Tibial nerve (tissue), 4 donors: Measurements from ENCODE around the gene GBF1. TPM values are rescaled to one million over a fixed set of nuclear protein-coding genes. Genes with fewer than 3 reads are reported as not detected.
A peak's percentile ranks its signal among the peaks of the same experiment; 100 is the strongest.

ENCODE experiments used
- DNase-seq, 2 donors: peaks; one replicate each; pipeline ENCODE4 v3.0.0-alpha.2; 2019; ENCODE audit warnings: low spot score in 2 of 2
- H3K27ac ChIP-seq, 4 donors: fragments of 200-600 bp; sonication (generic) in 3 of 4; one replicate each; pipeline ENCODE4 v1.5.1; 2017 to 2019; ENCODE audit warnings: mild to moderate bottlenecking in 1 of 4
- H3K27me3 ChIP-seq, 2 donors: fragments of 200-600 bp; sonication (generic) in 1 of 2; one replicate each; pipeline versions ENCODE4 v1.5.1 to v1.6.0; 2017 to 2019
- H3K36me3 ChIP-seq, 3 donors: fragments of 200-600 bp; sonication (generic); one replicate each; pipeline ENCODE4 v1.5.1; 2018 to 2019
- H3K4me1 ChIP-seq, 4 donors: fragments of 200-600 bp; sonication (generic) in 3 of 4; one replicate each; pipeline ENCODE4 v1.5.1; 2017 to 2019
- H3K4me3 ChIP-seq, 4 donors: fragments of 200-600 bp; sonication (generic) in 3 of 4; one replicate each; pipeline ENCODE4 v1.5.1; 2017 to 2019; ENCODE audit warnings: mild to moderate bottlenecking in 1 of 4, moderate library complexity in 1 of 4
- H3K9me3 ChIP-seq, 4 donors: fragments of 200-600 bp; sonication (generic) in 3 of 4; one replicate each; pipeline ENCODE4 v1.5.1; 2017 to 2019
- EP300 ChIP-seq, 2 donors: sonication (generic); formaldehyde crosslinking; IDR thresholded peaks; one replicate each; pipeline ENCODE4 v1.6.1; 2017; ENCODE audit warnings: antibody characterized with exemption in 2 of 2, mild to moderate bottlenecking in 1 of 2
- POLR2A ChIP-seq, 2 donors: fragments of 450-650 bp; IDR thresholded peaks; one replicate each; pipeline ENCODE4 v1.6.1; 2017; ENCODE audit warnings: antibody characterized with exemption in 2 of 2, mild to moderate bottlenecking in 2 of 2, moderate library complexity in 2 of 2
- WGBS, 2 donors: methylation state at CpG; one replicate each; pipeline ENCODE4 v1.1.5; 2018; 5-methylcytosine and 5-hydroxymethylcytosine counted together
- total RNA-seq, 4 donors: library from RNA; depleted of rRNA; stranded (reverse); fragments of >200 nt; gene quantifications; one replicate each; pipeline ENCODE4 v1.1.0, GENCODE V29; 2016
- TF ChIP-seq, protein P1 (sequence below), 5 experiments: fragments of 200-600 bp in 3 of 5; fragments of 450-650 bp in 2 of 5; sonication (generic) in 3 of 5; IDR thresholded peaks; one replicate each; pipeline ENCODE4 v1.5.1; 2016 to 2019; ENCODE audit warnings: antibody characterized with exemption in 5 of 5, mild to moderate bottlenecking in 3 of 5, moderate library complexity in 2 of 5

Gene GBF1
- total RNA-seq, 4 donors from 2014 or later = 31.0 to 38.0 (median 36.1) TPM

DNA sequence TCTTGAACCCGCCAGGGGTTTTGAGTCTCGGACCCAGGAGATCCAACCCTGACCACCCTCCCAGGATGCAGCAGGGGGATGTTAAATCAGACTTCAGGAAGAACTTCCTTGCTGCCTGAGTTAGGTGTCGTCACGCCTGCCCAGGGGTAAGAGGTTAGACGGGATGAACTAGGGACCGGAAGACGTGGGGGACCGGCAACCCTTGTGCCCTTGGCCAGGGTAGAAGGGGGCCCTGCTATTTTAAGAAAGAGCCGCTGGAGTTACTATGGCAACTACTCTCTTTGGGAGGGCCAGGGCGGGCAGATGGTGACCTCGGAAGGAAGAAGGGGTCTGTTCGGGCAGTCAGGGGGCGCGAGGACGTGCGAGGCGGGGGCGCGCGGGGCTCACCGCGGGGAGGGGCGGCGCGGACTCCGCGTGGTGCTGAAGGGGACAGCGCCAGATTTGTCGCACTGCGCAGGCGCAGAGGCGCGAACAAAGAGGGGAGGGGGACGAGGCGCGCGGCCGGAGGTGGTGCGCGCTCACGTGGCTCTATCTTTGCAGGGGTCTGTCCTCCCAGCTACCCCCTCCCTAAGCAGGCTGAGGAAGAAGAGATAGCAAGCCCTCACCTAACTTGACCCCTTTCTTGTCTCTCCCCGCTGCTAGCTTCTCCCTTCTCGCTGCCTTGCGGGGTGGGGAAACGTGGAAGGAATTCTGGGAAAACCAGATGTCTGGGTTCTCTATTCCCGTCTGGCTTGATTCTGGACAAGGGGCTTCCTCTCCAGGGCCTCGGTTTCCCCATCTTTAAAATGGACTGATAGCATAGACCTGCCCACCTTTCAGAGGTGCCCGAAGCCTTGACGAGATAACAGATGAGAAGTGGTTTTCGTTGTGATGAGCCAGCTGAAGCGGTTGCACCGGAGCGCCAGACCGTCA lies 174.2 kb downstream of the GBF1 start:
- WGBS, 2 donors = 0 to 2% methylated on average over 53 to 54 of the region's 54 CpGs
- peak in 1 of 2 donors; percentile 30 for DNase-seq
- H3K36me3 ChIP-seq = peaks cover 0 to 15% (median 7%) of the 10 kb centered on the region in 3 donors
- H3K27ac ChIP-seq = peak overlapping the region in 1 of 4 donors; percentile 90
- H3K9me3 ChIP-seq = no peaks in the 10 kb centered on the region
- H3K4me1 ChIP-seq = peaks cover 0 to 46% (median 36%) of the 10 kb centered on the region in 4 donors
- H3K4me3 ChIP-seq = peak overlapping the region; percentile 67 to 99 (median 93)
- peaks cover 0 to 44% of the 10 kb centered on the region in 2 donors for H3K27me3 ChIP-seq
- TF ChIP-seq, protein P1, sequence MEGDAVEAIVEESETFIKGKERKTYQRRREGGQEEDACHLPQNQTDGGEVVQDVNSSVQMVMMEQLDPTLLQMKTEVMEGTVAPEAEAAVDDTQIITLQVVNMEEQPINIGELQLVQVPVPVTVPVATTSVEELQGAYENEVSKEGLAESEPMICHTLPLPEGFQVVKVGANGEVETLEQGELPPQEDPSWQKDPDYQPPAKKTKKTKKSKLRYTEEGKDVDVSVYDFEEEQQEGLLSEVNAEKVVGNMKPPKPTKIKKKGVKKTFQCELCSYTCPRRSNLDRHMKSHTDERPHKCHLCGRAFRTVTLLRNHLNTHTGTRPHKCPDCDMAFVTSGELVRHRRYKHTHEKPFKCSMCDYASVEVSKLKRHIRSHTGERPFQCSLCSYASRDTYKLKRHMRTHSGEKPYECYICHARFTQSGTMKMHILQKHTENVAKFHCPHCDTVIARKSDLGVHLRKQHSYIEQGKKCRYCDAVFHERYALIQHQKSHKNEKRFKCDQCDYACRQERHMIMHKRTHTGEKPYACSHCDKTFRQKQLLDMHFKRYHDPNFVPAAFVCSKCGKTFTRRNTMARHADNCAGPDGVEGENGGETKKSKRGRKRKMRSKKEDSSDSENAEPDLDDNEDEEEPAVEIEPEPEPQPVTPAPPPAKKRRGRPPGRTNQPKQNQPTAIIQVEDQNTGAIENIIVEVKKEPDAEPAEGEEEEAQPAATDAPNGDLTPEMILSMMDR (IDR thresholded peaks at IDR 0.05) = no peak
- no peak for TF ChIP-seq POLR2A (IDR thresholded peaks at IDR 0.05)
- TF ChIP-seq EP300 (IDR thresholded peaks at IDR 0.05) = no peak

DNA sequence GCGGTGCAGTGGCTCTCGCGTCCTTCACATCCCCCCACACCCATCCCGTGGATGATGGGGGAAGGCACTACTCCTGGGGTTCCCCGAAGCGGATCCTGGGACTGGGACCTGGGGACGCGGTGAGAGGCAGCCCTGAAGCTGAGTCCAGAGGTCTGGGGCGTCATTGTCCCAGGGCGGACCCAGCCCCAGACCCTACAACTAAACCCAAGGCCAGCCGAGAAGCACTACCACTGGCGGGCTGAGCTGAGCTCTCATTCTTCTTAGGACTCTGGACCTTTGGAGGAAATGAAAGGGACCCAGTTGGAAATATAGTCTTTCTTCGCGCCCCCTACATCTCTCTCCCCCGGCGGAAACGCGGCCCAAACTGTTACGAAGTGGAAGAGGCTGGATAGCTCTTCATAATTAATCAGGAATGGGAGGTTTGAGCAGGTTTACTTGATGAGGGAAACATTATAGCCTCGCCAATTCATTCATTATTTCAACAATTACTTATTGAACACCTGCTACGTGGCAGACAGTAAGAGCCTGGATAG lies 174.9 kb downstream of the GBF1 start:
- H3K4me1 ChIP-seq = peaks cover 0 to 52% (median 36%) of the 10 kb centered on the region in 4 donors
- H3K36me3 ChIP-seq = peaks cover 0 to 22% (median 7%) of the 10 kb centered on the region in 3 donors
- H3K27ac ChIP-seq = peak overlapping the region; percentile 47 to 90 (median 86)
- H3K9me3 ChIP-seq = no peaks in the 10 kb centered on the region
- H3K27me3 ChIP-seq = peaks cover 0 to 37% of the 10 kb centered on the region in 2 donors
- no peak for DNase-seq
- 0 to 4% methylated on average over 20 to 21 of the region's 21 CpGs for WGBS, 2 donors
- TF ChIP-seq, protein P1 (IDR thresholded peaks at IDR 0.05) = no peak
- TF ChIP-seq POLR2A (IDR thresholded peaks at IDR 0.05) (no peak), EP300 (IDR thresholded peaks at IDR 0.05) (no peak)
- peak overlapping the region; percentile 67 to 99 (median 93) for H3K4me3 ChIP-seq

DNA sequence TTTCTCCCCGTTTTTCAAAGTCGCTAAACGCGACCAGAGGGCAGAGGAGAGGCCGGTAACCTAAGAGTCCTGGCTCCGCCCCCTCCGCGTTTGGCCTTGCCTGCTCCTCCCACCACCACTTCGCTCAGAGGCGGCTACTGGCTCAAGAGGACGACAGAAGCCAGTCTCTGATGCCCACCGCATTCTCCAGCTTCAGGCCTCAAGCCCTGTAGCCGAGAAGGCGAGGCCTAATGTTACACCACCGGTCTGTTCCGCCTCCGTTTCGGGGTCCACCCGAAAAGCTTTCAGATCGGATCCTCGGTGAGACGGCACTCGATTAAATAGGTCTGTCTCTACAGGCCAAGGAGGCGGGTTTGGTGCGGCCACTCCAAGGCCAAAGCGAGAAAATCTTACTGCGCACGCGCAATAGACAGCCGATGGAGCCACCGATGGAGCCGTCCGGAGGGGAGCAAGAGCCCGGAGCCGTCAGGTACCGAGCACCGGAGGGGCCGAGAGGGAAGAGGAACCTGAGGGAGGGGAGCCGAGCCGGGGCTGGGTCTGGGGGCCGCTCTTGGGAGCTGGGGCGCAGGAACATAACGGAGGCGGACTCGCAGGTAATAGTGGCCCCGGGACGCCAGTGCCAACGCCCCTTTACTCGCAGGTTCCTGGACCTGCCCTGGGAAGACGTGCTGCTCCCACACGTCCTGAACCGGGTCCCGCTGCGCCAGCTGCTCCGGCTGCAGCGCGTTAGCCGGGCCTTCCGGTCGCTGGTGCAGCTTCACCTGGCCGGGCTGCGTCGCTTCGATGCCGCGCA lies 175.6 kb downstream of the GBF1 start, which contains the start of gene FBXL15:
FBXL15 (plus strand) TSS at position 123 of the 793 bp plus-strand sequence; CDS start at position 417, 294 bp downstream.
- DNase-seq = peak; percentile 96 to 98
- peak within 1 kb of the TSS; percentile 47 to 90 (median 86) for H3K27ac ChIP-seq
- peaks cover 0 to 59% (median 36%) of the 10 kb centered on the region in 4 donors for H3K4me1 ChIP-seq

DNA sequence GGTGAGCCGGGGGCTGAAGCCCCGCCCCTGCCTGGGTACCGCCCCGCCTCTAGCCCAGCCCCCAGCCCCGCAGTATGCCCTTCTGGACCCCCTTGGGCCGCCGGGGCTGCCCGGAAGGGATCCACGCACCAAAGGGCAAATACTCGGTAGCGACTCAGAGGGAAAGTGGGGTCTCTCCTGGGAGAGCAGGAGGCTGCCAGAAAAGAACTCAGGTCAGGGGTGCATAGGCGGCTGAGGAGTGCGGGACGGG lies 176.1 kb downstream of the GBF1 start:
- H3K27ac ChIP-seq = peak overlapping the region; percentile 47 to 90 (median 86)

More for the DNA sequence above, 175.6 kb downstream of the GBF1 start, which contains the start of gene FBXL15:
- Histone ChIP-seq H3K27me3 (peaks cover 0 to 31% of the 10 kb centered on the region in 2 donors), H3K36me3 (peaks cover 0 to 22% (median 7%) of the 10 kb centered on the region in 3 donors), H3K4me3 (peak within 1 kb of the TSS; percentile 67 to 99 (median 93)), H3K9me3 (no peaks in the 10 kb centered on the region)
- TF ChIP-seq EP300 (IDR thresholded peaks at IDR 0.05) = peak; percentile 68 to 92
- TF ChIP-seq POLR2A (IDR thresholded peaks at IDR 0.05) = peak in 1 of 2 donors; percentile 41
- TF ChIP-seq, protein P1 (IDR thresholded peaks at IDR 0.05) = peak in 2 of 5 experiments; percentile 40 to 66
- WGBS, 2 donors = 0 to 1% methylated on average over 38 to 45 of the region's 66 CpGs

More for the DNA sequence above, 176.1 kb downstream of the GBF1 start:
- no peaks in the 10 kb centered on the region for H3K9me3 ChIP-seq
- H3K36me3 ChIP-seq = peaks cover 0 to 22% (median 7%) of the 10 kb centered on the region in 3 donors
- TF ChIP-seq POLR2A (IDR thresholded peaks at IDR 0.05) (no peak), EP300 (IDR thresholded peaks at IDR 0.05) (no peak)
- TF ChIP-seq, protein P1 (IDR thresholded peaks at IDR 0.05) = no peak
- peak overlapping the region; percentile 67 to 99 (median 93) for H3K4me3 ChIP-seq
- peaks cover 0 to 26% of the 10 kb centered on the region in 2 donors for H3K27me3 ChIP-seq
- no peak for DNase-seq
- peaks cover 0 to 63% (median 36%) of the 10 kb centered on the region in 4 donors for H3K4me1 ChIP-seq
- WGBS, 2 donors = 0% methylated on average over 10 of the region's 14 CpGs
